NCI-H128 (cell line): ENCODE results near the gene PTPRT.

ENCODE experiments used
- DNase-seq: peaks from one replicate; lab custom pipeline; 2025; ENCODE audit not compliant: unreplicated experiment; lab: John Stamatoyannopoulos, UW

PTPRT gene

GRCh38 chr20:43123180-43123579, 66.5 kb downstream of the PTPRT start:
- no peak for DNase-seq

- DNase-seq = no peak
Measured at GRCh38 chr20:43119720-43120119, 70.0 kb downstream of the PTPRT start.

GRCh38 chr20:43102394-43102793, 87.3 kb downstream of the PTPRT start:
- DNase-seq = no peak

GRCh38 chr20:43096931-43097260, 92.8 kb downstream of the PTPRT start:
- DNase-seq = no peak

DNA sequence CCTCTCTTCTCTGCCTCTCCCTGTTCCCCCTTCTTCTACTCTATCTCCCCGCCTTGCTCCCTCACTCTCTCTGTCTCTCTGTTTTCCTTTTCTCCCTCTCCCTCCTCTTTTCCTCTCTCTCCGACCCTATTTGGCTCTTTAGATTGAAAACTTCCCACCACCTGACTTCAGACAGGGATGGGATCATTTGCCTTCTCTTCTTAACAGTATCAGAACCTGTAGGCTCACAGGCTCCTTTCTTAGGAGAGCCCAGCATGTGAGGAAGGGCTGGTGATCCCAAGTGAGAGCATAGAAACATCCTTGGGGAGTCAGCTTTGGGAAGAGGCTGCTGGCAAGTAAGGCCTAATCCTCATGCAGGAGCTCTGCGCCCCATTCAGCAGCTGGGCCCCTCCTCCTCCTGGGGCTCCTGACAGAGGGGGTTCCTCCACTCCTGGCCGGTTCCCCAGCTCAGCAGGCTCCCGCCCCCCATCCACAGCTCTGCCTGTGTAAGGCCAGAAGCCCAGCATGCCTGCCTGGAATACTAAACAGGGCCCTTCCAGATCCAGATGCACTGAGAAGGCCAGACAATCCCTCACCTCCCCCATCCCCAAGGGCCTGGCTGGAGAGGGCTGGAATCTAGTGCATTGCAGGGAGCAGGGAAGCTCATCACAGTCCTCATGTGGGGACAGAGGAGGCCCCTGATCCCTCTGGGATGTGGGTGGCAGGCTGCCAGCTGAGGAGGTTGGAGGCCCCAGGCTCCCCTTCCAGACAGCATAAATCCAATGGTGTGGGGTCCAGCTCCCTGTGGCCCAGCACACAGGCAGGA, 93.4 kb downstream of the PTPRT start:
- DNase-seq = no peak

GRCh38 chr20:43095034-43095433, 94.7 kb downstream of the PTPRT start:
- DNase-seq = no peak

DNA sequence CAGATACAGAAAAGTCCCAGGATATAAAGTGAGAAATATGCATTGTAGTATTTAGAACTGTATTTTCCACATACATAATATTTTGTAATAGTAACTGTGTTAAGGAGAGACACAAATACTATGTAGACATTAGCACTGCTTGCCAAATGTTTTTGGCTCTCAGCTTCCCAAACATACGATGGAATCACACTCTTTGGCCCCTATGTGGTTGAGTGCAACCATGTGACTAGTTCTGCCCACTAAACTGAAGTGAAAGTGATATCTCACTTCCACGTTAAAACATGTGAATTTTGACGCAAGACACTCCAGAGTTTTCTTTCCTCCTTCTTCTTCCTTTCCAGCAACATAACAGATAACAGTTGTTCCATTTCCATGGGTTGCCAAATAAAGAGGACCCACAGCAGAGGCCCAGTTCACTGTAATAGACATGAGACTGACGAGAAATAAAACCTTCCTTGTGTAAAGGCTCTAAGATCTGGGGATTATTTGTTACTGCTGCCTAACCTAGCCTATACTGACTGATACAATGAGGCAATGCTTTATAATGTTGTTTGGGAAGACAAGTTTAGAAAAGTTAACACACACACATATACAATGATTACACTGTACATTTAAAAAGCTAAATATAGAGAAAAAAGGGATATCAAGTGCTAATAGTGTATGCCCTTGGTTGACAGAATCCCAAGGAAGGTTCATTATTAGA, 97.2 kb downstream of the PTPRT start:
- DNase-seq = no peak

GRCh38 chr20:43068482-43068881, 121.2 kb downstream of the PTPRT start:
- DNase-seq = no peak

- DNase-seq = no peak
Measured at GRCh38 chr20:43066125-43066524, 123.6 kb downstream of the PTPRT start.

GRCh38 chr20:43065299-43065698, 124.4 kb downstream of the PTPRT start:
- no peak for DNase-seq

DNA sequence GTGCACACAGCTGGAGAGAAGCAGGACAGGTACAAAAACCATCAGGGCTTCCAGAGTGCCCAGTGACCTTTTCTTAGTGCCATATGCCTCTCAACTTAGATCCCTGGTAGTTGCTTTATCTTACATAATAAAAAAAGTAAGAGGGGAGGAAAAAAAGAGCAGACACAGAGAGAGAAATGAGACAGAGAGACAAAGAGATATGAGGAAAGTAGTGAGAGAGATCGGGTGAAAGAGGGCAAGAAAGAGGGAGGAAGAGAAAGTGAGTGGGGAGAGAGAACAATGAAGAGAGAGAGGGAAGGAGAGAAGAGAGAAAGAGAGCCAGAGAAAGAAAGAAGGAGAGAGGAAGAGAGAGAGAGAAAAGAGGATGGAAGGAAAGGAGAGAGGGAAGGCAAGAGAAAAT, 131.6 kb downstream of the PTPRT start:
- no peak for DNase-seq

DNA sequence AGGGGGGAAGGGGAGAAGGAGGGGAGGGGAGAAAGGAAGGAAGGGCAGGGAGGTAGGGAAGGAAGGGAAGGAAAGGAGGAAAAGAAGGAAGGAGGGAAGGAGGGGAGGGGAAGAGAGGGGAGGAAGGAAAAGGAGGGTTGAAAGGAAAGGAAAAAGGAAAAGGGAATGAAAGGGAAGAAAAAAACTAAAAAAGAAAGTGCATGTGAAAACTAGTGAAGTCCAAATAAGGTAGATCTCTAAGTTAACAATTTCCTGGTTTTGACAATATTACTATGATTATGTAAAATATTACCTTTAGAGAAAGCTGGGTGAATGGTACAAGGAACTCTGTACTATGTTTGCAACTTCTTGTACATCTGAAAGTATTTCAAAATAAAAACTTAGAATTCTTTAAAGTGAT, 132.4 kb downstream of the PTPRT start:
- DNase-seq = no peak

DNA sequence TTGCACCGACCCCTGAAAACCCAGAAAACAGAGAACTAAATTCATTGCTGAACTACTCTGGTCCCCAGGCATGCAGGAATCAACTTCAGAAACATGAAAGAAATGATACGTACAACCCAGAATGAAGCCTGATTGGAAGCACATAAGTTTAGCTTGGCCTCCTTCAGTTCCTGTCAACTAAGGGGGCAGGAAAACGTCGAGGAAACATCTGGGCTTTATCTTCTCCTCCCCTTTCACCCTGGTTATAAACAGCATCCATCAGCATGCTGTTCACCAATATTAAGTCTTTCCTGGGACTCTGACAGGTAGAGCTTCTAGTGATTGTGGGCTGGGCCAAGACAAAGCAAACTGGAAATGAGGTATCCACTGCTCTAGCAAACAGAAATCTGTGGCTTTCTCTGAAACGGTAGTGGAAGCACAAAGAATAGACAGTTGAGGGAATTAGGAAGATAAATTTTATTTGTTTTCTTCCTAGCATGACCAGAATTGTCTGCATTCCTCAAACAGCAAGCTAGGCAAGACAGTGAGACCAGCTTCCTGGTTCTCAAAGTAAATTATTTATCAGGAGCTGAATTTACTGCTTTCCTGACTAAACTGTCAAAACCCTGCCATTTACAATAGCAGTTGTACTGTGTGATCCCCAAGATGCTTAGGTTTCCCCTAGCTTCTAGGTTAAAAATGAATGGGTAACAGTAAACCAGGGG, 134.4 kb downstream of the PTPRT start:
- DNase-seq = no peak

DNA sequence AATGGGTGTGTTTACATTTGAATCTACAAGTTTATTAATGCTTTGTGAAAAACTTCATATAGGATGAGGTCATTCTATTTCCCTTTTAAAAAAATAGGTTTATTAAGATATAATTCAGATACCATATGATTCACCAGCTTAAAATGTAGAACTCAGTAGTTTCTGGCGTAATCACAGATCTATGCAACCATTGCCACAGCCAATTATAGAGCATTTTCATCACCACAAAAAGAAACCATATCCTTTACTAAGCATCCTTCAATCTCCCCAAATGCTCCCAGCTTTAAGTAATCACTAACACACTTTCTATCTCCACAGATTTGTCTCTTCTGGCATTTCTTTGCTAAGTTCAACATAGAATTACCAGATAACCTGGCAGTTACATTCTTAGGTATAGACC, 137.2 kb downstream of the PTPRT start:
- no peak for DNase-seq

DNA sequence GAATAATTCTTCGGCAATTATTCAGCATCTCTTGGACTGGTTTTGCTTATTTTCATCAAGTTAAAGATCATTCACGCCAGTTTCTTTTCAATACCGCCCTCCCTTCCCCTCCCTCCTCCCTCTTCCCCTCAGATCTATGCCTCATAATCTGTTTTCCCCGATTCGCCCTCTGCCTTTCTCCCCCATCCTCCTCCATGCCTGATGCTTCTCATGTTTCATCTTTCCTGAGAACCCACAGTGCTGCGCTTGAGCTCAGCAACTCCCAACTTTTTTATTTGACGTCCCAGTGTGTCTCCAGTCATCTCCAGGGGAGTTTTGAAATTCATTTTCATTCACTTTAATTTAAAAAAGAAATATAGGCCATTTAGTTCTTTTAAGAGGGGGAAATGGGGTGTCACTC, 142.7 kb downstream of the PTPRT start:
- no peak for DNase-seq

DNA sequence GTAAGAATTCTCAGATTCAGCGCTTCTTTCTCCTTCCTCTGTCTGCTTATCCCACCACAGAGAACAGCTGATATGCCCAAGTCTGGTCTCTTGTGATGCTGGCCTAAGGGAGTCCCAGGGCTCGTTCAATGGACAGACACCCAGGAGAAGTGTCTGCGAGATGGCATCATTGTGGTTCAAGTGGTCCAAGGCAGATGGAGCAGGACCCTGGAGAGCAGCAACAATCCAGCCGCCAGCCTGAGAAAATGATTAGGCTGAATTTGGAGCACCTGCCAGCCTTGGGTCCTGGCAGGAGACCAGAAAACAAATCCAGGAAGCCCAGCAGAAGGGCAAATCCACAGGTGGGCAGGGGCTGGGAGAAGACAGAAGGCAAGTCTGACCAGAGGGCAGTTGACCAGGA, 145.8 kb downstream of the PTPRT start:
- DNase-seq = no peak

DNA sequence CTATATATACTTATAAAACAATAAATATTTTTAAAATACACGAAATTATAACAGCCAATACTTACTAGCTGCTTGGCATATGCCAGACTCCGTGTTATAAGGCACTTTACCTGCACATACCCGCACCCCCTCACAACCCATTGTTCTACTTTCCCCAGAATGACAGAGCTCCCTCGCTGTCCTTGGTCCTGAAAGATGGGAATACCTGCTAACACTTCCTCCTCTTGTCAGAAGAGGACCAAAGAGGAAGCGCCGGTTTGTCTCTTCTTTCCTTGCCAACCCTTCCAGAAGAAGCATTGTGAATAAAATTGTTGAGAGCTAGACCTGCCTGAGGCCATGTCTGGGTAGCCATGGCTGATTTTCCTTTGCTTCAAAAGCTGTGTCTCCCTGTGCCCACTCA, 149.3 kb downstream of the PTPRT start:
- DNase-seq = no peak

- no peak for DNase-seq
Measured at GRCh38 chr20:43037605-43038309, 151.9 kb downstream of the PTPRT start.

DNA sequence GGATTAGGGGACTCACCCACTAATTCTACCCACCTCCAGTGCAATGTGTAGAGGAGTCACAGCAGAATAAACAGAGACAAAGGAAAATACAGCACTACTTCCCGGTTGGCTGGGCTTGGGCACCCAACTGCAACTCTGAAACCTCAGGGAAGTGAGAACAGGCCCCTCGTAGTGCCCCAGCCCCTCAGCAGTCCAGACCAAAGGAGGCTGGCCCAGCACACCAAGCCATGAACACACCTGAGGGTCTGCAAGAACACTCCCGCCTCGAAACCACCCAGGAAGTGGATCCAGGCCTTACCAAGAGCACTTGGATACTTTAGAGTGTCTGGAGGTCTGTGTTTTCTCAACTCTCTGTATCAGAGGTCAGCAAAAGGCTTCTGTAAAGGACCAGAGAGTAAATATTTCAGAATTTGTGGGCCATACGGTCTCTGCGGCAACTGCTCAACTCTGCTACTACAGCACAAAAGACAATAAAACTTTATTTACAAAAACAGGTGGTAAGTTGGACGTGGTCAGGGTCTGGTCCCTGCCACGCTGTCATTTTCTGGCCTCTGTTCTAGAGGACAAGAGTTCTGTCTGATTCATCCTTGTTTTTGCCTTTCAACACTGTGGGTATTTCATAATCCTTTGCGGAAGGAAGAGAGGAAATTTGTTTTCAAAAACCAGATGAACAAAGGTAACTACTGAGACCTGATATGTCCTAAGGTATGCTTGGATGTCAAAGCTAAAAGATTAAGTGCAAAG, 154.6 kb downstream of the PTPRT start:
- DNase-seq = no peak

- no peak for DNase-seq
Measured at GRCh38 chr20:43032459-43032858, 157.2 kb downstream of the PTPRT start.

GRCh38 chr20:43029176-43029575, 160.5 kb downstream of the PTPRT start:
- no peak for DNase-seq
